Caco-2 (cell line): ENCODE measurements around the gene ZNF502. TPM values are rescaled to one million over a fixed set of nuclear protein-coding genes. Genes with fewer than 3 reads are reported as not detected.

ENCODE experiments used
- BruUV-seq: library from RNA; stranded (reverse); fragments of 400-500 nt; replicated peaks from 2 replicates; lab custom pipeline; 2021; lab: Mats Ljungman, UMichigan
- CTCF ChIA-PET: fragments of 300-600 bp; sonication (Branson Sonifier 250); formaldehyde crosslinking; loops from one replicate; lab custom pipeline; 2022; ENCODE audit warnings: antibody characterized with exemption; lab: Charles Lee
- POLR2A ChIA-PET: fragments of 300-600 bp; sonication (Branson Sonifier 250); formaldehyde crosslinking; loops from one replicate; lab custom pipeline; 2022; ENCODE audit warnings: antibody characterized with exemption; lab: Charles Lee
- DNase-seq, 2 experiments: peaks; one replicate each; pipeline versions ENCODE4 v3.0.0 to v3.0.0-alpha.2; 2020 to 2022
- H3K27me3 ChIP-seq: replicated peaks from 2 replicates; pipeline ENCODE4 v1.6.0; 2011; ENCODE audit warnings: low read length; ENCODE audit not compliant: control insufficient read depth, insufficient read depth
- H3K36me3 ChIP-seq: 2 replicates; pipeline ENCODE4 v1.5.1; 2011; ENCODE audit warnings: low read length; ENCODE audit not compliant: control insufficient read depth, insufficient read depth
- H3K4me1 ChIP-seq: fragments of 250-450 bp; sonication (Bioruptor Pico); 2 replicates; pipeline ENCODE4 v1.5.1; 2020; ENCODE audit warnings: mild to moderate bottlenecking
- H3K4me3 ChIP-seq: 2 replicates; pipeline ENCODE4 v1.5.1; 2011; ENCODE audit warnings: low read depth, mild to moderate bottlenecking, control low read depth, low read length
- H3K9me3 ChIP-seq: fragments of 250-450 bp; sonication (Bioruptor Pico); 2 replicates; pipeline ENCODE4 v1.5.1; 2020; ENCODE audit warnings: mild to moderate bottlenecking, moderate library complexity
- H3K27ac Mint-ChIP-seq: one replicate; pipeline ENCODE4 v1.8.0; 2022; ENCODE audit warnings: mixed read lengths; ENCODE audit not compliant: unreplicated experiment
- H3K27me3 Mint-ChIP-seq: one replicate; pipeline ENCODE4 v1.8.0; 2022; ENCODE audit warnings: mixed read lengths; ENCODE audit not compliant: insufficient read depth, unreplicated experiment
- H3K36me3 Mint-ChIP-seq: one replicate; pipeline ENCODE4 v1.8.0; 2022; ENCODE audit warnings: mild to moderate bottlenecking, mixed read lengths; ENCODE audit not compliant: insufficient read depth, unreplicated experiment
- H3K4me1 Mint-ChIP-seq: one replicate; pipeline ENCODE4 v1.8.0; 2022; ENCODE audit warnings: low read depth, mixed read lengths; ENCODE audit not compliant: unreplicated experiment
- H3K4me3 Mint-ChIP-seq: one replicate; pipeline ENCODE4 v1.8.0; 2022; ENCODE audit warnings: mild to moderate bottlenecking, moderate library complexity, mixed read lengths; ENCODE audit not compliant: unreplicated experiment
- H3K9me3 Mint-ChIP-seq: one replicate; pipeline ENCODE4 v1.8.0; 2022; ENCODE audit warnings: mixed read lengths; ENCODE audit not compliant: unreplicated experiment
- CTCF ChIP-seq, 2 experiments: fragments of 200-600 bp in 1 of 2; IDR thresholded peaks; 1 replicate in 1 of 2; 2 replicates in 1 of 2; pipeline versions ENCODE4 v1.5.1 to v1.8.0; 2011 to 2022; ENCODE audit warnings: antibody characterized with exemption in 1 of 2, control low read depth in 1 of 2, inconsistent platforms in 1 of 2, low read depth in 1 of 2, low read length in 1 of 2, mild to moderate bottlenecking in 1 of 2, moderate library complexity in 1 of 2; ENCODE audit not compliant: insufficient read depth in 1 of 2, severe bottlenecking in 1 of 2, unreplicated experiment in 1 of 2
- intact Hi-C: fragments of 100-400 bp; cut with micrococcal nuclease; formaldehyde crosslinking; loops from one replicate; pipeline ENCODE4 v1.10.0; 2022; ENCODE audit not compliant: unreplicated experiment
- total RNA-seq: library from RNA; stranded (reverse); gene quantifications from 2 replicates; pipeline ENCODE4 v1.2.3, GENCODE V29; 2022

Gene ZNF502
- total RNA-seq, 1 experiment from 2014 or later, result 2.0 TPM

GRCh38 chr3:44722103-44722401 is 9.6 kb downstream of the ZNF502 start:
- Histone ChIP-seq H3K4me3 (no peak overlapping the region), H3K36me3 (no peaks in the 10 kb centered on the region), H3K9me3 (peaks cover 30% of the 10 kb centered on the region), H3K27me3 (no peaks in the 10 kb centered on the region), H3K4me1 (no peaks in the 10 kb centered on the region)
- Mint-ChIP-seq H3K4me3 (no peak overlapping the region), H3K4me1 (no peaks in the 10 kb centered on the region), H3K36me3 (peaks cover 27% of the 10 kb centered on the region), H3K27ac (no peak overlapping the region), H3K9me3 (peaks cover 47% of the 10 kb centered on the region), H3K27me3 (no peaks in the 10 kb centered on the region)
- ChIA-PET CTCF (no interaction called here), POLR2A (no interaction called here)
- intact Hi-C loops, result no loop called here
- TF ChIP-seq CTCF (IDR thresholded peaks at IDR 0.05; ENCODE audit: insufficient read depth in 1 of 2, low read depth in 1 of 2, low read length in 1 of 2, severe bottlenecking in 1 of 2, unreplicated experiment in 1 of 2), result no peak
- no TSS peak for BruUV-seq
- no peak for DNase-seq

GRCh38 chr3:44729384-44729910 is 17.0 kb downstream of the ZNF502 start, which contains the start of gene ZNF501:
ZNF501 (plus strand) TSS chr3:44729635; CDS start chr3:44734422, 4,787 bp downstream.
- BruUV-seq, result no TSS peak
- DNase-seq, result peak; percentile 94 to 95
- Mint-ChIP-seq H3K4me1 (no peaks in the 10 kb centered on the region), H3K27ac (peak within 1 kb of the TSS; percentile 97), H3K9me3 (peaks cover 44% of the 10 kb centered on the region), H3K27me3 (no peaks in the 10 kb centered on the region), H3K36me3 (peaks cover 25% of the 10 kb centered on the region), H3K4me3 (peak within 1 kb of the TSS; percentile 96)
- TF ChIP-seq CTCF (IDR thresholded peaks at IDR 0.05; ENCODE audit: insufficient read depth in 1 of 2, low read depth in 1 of 2, low read length in 1 of 2, severe bottlenecking in 1 of 2, unreplicated experiment in 1 of 2), result peak in 1 of 2 experiments; percentile 16
- peaks cover 45% of the 10 kb centered on the region for H3K9me3 ChIP-seq
- no peaks in the 10 kb centered on the region; the same call in 1 of the 2 replicates for H3K4me1 ChIP-seq
- intact Hi-C loops, result loop anchor here (1.0 kb wide), 2 partner anchors 17 to 32 kb away; partner anchors contain the start of genes KIAA1143, KIF15 and ZNF502
- ChIA-PET CTCF (interaction anchor here (0.5 to 1.2 kb wide), 2 partner anchors 17 to 1028 kb away, joined by 4 to 5 read pairs; partner anchors contain the start of gene ZNF502), POLR2A (interaction anchor here (0.6 to 1.1 kb wide), 4 partner anchors 17 to 246 kb away, joined by 3 to 6 read pairs (median 4); partner anchors contain the start of genes KIAA1143, KIF15, ZDHHC3 and ZNF502)
- no peaks in the 10 kb centered on the region for H3K27me3 ChIP-seq
- peaks cover 2% of the 10 kb centered on the region; the same call in 1 of the 2 replicates for H3K36me3 ChIP-seq
- H3K4me3 ChIP-seq, result peak within 1 kb of the TSS; percentile 83

GRCh38 chr3:44734646-44735168 is 22.2 kb downstream of the ZNF502 start:
- CTCF ChIA-PET, result no interaction called here
- peaks cover 11% of the 10 kb centered on the region for H3K36me3 Mint-ChIP-seq

More at GRCh38 chr3:44734646-44735168, 22.2 kb downstream of the ZNF502 start:
- Histone ChIP-seq H3K4me1 (no peaks in the 10 kb centered on the region; the same call in 1 of the 2 replicates), H3K4me3 (no peak overlapping the region), H3K9me3 (peaks cover 47% of the 10 kb centered on the region), H3K36me3 (peaks cover 2% of the 10 kb centered on the region; the same call in 1 of the 2 replicates), H3K27me3 (no peaks in the 10 kb centered on the region)
- no peak for TF ChIP-seq CTCF (IDR thresholded peaks at IDR 0.05; ENCODE audit: insufficient read depth in 1 of 2, low read depth in 1 of 2, low read length in 1 of 2, severe bottlenecking in 1 of 2, unreplicated experiment in 1 of 2)
- intact Hi-C loops, result no loop called here
- H3K27me3 Mint-ChIP-seq, result no peaks in the 10 kb centered on the region
- H3K27ac Mint-ChIP-seq, result no peak overlapping the region
- BruUV-seq, result no TSS peak
- no peak for DNase-seq
- H3K4me3 Mint-ChIP-seq, result no peak overlapping the region
- H3K4me1 Mint-ChIP-seq, result no peaks in the 10 kb centered on the region
- POLR2A ChIA-PET, result no interaction called here
- peaks cover 46% of the 10 kb centered on the region for H3K9me3 Mint-ChIP-seq
